K562 (cell line): ENCODE measurements around the gene FOS. TPM values are rescaled to one million over a fixed set of nuclear protein-coding genes. Genes with fewer than 3 reads are reported as not detected.

Source experiments
- CBFA2T3 ChIP-seq: fragments of 450-650 bp; IDR thresholded peaks from 2 replicates; pipeline ENCODE4 v1.6.1; 2017
- CSDE1 ChIP-seq, 2 experiments: fragments of 450-650 bp; IDR thresholded peaks; 2 replicates each; pipeline ENCODE4 v1.6.1; 2016; ENCODE audit warnings: mild to moderate bottlenecking in 1 of 2
- CTCF ChIP-seq, 3 experiments: IDR thresholded peaks in 2 of 3; conservative IDR thresholded peaks in 1 of 3; 2 replicates each; pipeline ENCODE4 v1.5.1; 2011 to 2012; ENCODE audit warnings: low read length in 3 of 3, mild to moderate bottlenecking in 3 of 3, control low read depth in 2 of 3, improper control_type of control experiment in 1 of 3, inconsistent platforms in 1 of 3, low read depth in 1 of 3, mixed read lengths in 1 of 3, moderate library complexity in 1 of 3; ENCODE audit not compliant: insufficient read depth in 2 of 3
- ELF2 ChIP-seq: fragments of 250-450 bp; sonication (Bioruptor Pico); IDR thresholded peaks from 2 replicates; pipeline ENCODE4 v1.5.0; 2021; ENCODE audit warnings: mild to moderate bottlenecking
- FOXK1 ChIP-seq: sonication (generic); formaldehyde crosslinking; IDR thresholded peaks from 2 replicates; pipeline ENCODE4 v1.8.0; 2022; ENCODE audit warnings: missing genetic modification reagents, mild to moderate bottlenecking, borderline replicate concordance
- GTF2F1 ChIP-seq: IDR thresholded peaks from 2 replicates; pipeline ENCODE4 v1.6.1; 2011; ENCODE audit warnings: low read depth, low read length, improper control_type of control experiment
- HMGN3 ChIP-seq: IDR thresholded peaks from 2 replicates; pipeline ENCODE4 v1.6.1; 2011; ENCODE audit warnings: borderline replicate concordance, low read depth, mild to moderate bottlenecking, mixed read lengths, low read length; ENCODE audit not compliant: insufficient read length; ENCODE audit errors: extremely low read depth
- ILK ChIP-seq: fragments of 450-650 bp; IDR thresholded peaks from 2 replicates; pipeline ENCODE4 v1.6.1; 2016; ENCODE audit warnings: missing genetic modification characterization, low read depth, mild to moderate bottlenecking, missing compliant biosample characterization, moderate library complexity, borderline replicate concordance
- MAFG ChIP-seq: fragments of 450-650 bp; conservative IDR thresholded peaks from 2 replicates; pipeline ENCODE4 v1.6.1; 2016; ENCODE audit warnings: missing genetic modification characterization, missing compliant biosample characterization
- MAX ChIP-seq: sonication (generic); formaldehyde crosslinking; IDR thresholded peaks from 2 replicates; pipeline ENCODE4 v1.9.0; 2022; ENCODE audit warnings: mild to moderate bottlenecking, missing genetic modification reagents
- MTA3 ChIP-seq: fragments of 450-650 bp; formaldehyde crosslinking; IDR thresholded peaks from 2 replicates; pipeline ENCODE4 v1.6.1; 2017; ENCODE audit warnings: mild to moderate bottlenecking, borderline replicate concordance
- NCOR1 ChIP-seq: fragments of 450-650 bp; IDR thresholded peaks from 2 replicates; pipeline ENCODE4 v1.6.1; 2016; ENCODE audit warnings: mild to moderate bottlenecking, moderate library complexity
- PCBP1 ChIP-seq: fragments of 200-400 bp; formaldehyde crosslinking; IDR thresholded peaks from 2 replicates; pipeline ENCODE4 v1.6.1; 2018; ENCODE audit warnings: mild to moderate bottlenecking, low read depth, low read length; ENCODE audit not compliant: poor library complexity, severe bottlenecking
- RFX1 ChIP-seq: fragments of 450-650 bp; IDR thresholded peaks from 2 replicates; pipeline ENCODE4 v1.6.1; 2016; ENCODE audit warnings: mild to moderate bottlenecking, moderate library complexity
- SNRNP70 ChIP-seq: fragments of 200-400 bp; formaldehyde crosslinking; optimal IDR thresholded peaks from 2 replicates; pipeline ENCODE3; 2017; ENCODE audit warnings: low read depth, low read length
- ZBTB12 ChIP-seq: fragments of 250-450 bp; sonication (Bioruptor Pico); IDR thresholded peaks from 2 replicates; pipeline ENCODE4 v1.4.0; 2020
- ZBTB7A ChIP-seq: IDR thresholded peaks from 2 replicates; pipeline ENCODE4 v1.6.1; 2011; ENCODE audit warnings: low read depth, mild to moderate bottlenecking, low read length, moderate library complexity, borderline replicate concordance; ENCODE audit not compliant: control insufficient read depth
- ZNF384 ChIP-seq: IDR thresholded peaks from 2 replicates; pipeline ENCODE4 v1.6.1; 2012; ENCODE audit warnings: low read depth, low read length, improper control_type of control experiment
- polyA plus RNA-seq, 8 experiments: library from polyadenylated mRNA; depleted of rRNA in 4 of 8; stranded (reverse) in 5 of 8; unstranded in 3 of 8; fragments of >200 nt; fragmentation: Nextera tagmentation in 2 of 8; fragmentation: Illumina TruSeq in 1 of 8; extraction: Ambion mirVana in 2 of 8; extraction: Trizol in 1 of 8; gene quantifications; 2 replicates each; pipeline versions ENCODE4 v1.2.1 to v1.2.3, GENCODE V29; 2011 to 2014; ENCODE audit warnings: inconsistent platforms in 1 of 8, missing spikeins in 1 of 8
- total RNA-seq, 7 experiments: library from RNA; depleted of rRNA in 6 of 7; stranded (reverse); fragments of >200 nt in 6 of 7; fragmentation: Illumina TruSeq in 2 of 7; extraction: Trizol in 2 of 7; gene quantifications; 2 replicates each; pipeline versions ENCODE4 v1.2.1 to v1.2.3, GENCODE V29; 2011 to 2021; ENCODE audit warnings: low replicate concordance in 1 of 7
- TF ChIP-seq, protein P1 (sequence below), 2 experiments: fragments of 450-650 bp; IDR thresholded peaks; 2 replicates each; pipeline ENCODE4 v1.6.1; 2018; ENCODE audit warnings: mild to moderate bottlenecking in 2 of 2, low read depth in 1 of 2; ENCODE audit not compliant: partially characterized antibody in 2 of 2

FOS gene
- total and polyA plus RNA-seq, 9 of the 15 experiments (the other 6 are each of a cell fraction or from before 2014, with no cell fraction given) = 0.54 to 13.8 (median 8.9) TPM

- TF ChIP-seq CSDE1 (IDR thresholded peaks at IDR 0.05) = 0 out of 4 replicates have a peak, but pooled peaks of 1 of the 2 experiments have one; percentile 34
- no peak for TF ChIP-seq ILK (tag)
- TF ChIP-seq, protein P1, sequence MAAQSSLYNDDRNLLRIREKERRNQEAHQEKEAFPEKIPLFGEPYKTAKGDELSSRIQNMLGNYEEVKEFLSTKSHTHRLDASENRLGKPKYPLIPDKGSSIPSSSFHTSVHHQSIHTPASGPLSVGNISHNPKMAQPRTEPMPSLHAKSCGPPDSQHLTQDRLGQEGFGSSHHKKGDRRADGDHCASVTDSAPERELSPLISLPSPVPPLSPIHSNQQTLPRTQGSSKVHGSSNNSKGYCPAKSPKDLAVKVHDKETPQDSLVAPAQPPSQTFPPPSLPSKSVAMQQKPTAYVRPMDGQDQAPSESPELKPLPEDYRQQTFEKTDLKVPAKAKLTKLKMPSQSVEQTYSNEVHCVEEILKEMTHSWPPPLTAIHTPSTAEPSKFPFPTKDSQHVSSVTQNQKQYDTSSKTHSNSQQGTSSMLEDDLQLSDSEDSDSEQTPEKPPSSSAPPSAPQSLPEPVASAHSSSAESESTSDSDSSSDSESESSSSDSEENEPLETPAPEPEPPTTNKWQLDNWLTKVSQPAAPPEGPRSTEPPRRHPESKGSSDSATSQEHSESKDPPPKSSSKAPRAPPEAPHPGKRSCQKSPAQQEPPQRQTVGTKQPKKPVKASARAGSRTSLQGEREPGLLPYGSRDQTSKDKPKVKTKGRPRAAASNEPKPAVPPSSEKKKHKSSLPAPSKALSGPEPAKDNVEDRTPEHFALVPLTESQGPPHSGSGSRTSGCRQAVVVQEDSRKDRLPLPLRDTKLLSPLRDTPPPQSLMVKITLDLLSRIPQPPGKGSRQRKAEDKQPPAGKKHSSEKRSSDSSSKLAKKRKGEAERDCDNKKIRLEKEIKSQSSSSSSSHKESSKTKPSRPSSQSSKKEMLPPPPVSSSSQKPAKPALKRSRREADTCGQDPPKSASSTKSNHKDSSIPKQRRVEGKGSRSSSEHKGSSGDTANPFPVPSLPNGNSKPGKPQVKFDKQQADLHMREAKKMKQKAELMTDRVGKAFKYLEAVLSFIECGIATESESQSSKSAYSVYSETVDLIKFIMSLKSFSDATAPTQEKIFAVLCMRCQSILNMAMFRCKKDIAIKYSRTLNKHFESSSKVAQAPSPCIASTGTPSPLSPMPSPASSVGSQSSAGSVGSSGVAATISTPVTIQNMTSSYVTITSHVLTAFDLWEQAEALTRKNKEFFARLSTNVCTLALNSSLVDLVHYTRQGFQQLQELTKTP (IDR thresholded peaks at IDR 0.05; ENCODE audit: low read depth in 1 of 2, partially characterized antibody in 2 of 2) = no peak
- TF ChIP-seq ELF2 (CRISPR knock-in tag) = 0 out of 2 replicates have a peak, but pooled peaks have one; percentile 15
- peak; percentile 51 for TF ChIP-seq NCOR1
- TF ChIP-seq MAFG (tag) = peak; percentile 47; the same call in 1 of the 2 replicates
- peak; percentile 95; the same call in 1 of the 2 replicates for TF ChIP-seq FOXK1
- TF ChIP-seq ZNF384 = 0 out of 2 replicates have a peak, but pooled peaks have one; percentile 10
- peak; percentile 93 for TF ChIP-seq GTF2F1
- TF ChIP-seq MAX = no peak; the same call in 1 of the 2 replicates
- TF ChIP-seq PCBP1 = peak; percentile 91
- no peak for TF ChIP-seq CTCF (IDR thresholded peaks at IDR 0.05 in 2 of 3, conservative IDR thresholded peaks at IDR 0.05 in 1 of 3; ENCODE audit: insufficient read depth in 2 of 3, low read depth in 1 of 3, low read length in 3 of 3)
- peak; percentile 94 for TF ChIP-seq MTA3
- TF ChIP-seq SNRNP70 = no peak
- TF ChIP-seq ZBTB7A = peak; percentile 80; the same call in 1 of the 2 replicates
- no peak for TF ChIP-seq RFX1
- peak; percentile 97 for TF ChIP-seq ZBTB12 (CRISPR knock-in tag)
- TF ChIP-seq HMGN3 = peak; percentile 42
- peak; percentile 24; the same call in 1 of the 2 replicates for TF ChIP-seq CBFA2T3
These were observed at the start of gene FOS (continued) for GRCh38 chr14:75278422-75279152.
